KMS-11 (cell line): Measurements from ENCODE around the gene CYBC1.

Experiments used
- H2AFZ ChIP-seq: fragments of 200-600 bp; sonication (generic); 2 replicates; pipeline ENCODE4 v1.6.1; 2016; ENCODE audit warnings: antibody characterized with exemption, mixed run types, low read depth
- H3K27ac ChIP-seq: fragments of 200-600 bp; sonication (generic); 2 replicates; pipeline ENCODE4 v1.6.1; 2016; ENCODE audit warnings: mild to moderate bottlenecking, mixed run types
- H3K27me3 ChIP-seq: fragments of 200-600 bp; sonication (generic); 2 replicates; pipeline ENCODE4 v1.6.1; 2017; ENCODE audit warnings: mild to moderate bottlenecking, low read depth, mixed run types, moderate library complexity; ENCODE audit not compliant: insufficient read depth
- H3K36me3 ChIP-seq: fragments of 200-600 bp; sonication (generic); 2 replicates; pipeline ENCODE4 v1.6.1; 2017; ENCODE audit warnings: mild to moderate bottlenecking, mixed run types; ENCODE audit not compliant: insufficient read depth
- H3K4me1 ChIP-seq: fragments of 200-600 bp; sonication (generic); 2 replicates; pipeline ENCODE4 v1.6.1; 2016; ENCODE audit warnings: mild to moderate bottlenecking, low read depth, mixed run types; ENCODE audit not compliant: poor library complexity, severe bottlenecking
- H3K4me2 ChIP-seq: fragments of 200-600 bp; sonication (generic); 2 replicates; pipeline ENCODE4 v1.7.0; 2016; ENCODE audit warnings: mild to moderate bottlenecking, mixed run types
- H3K4me3 ChIP-seq: fragments of 200-600 bp; sonication (generic); IDR thresholded peaks from 2 replicates; pipeline ENCODE4 v1.6.1; 2017; ENCODE audit warnings: low read depth, low read length, mixed read lengths; ENCODE audit not compliant: insufficient read depth
- H3K79me2 ChIP-seq: fragments of 200-600 bp; sonication (generic); 2 replicates; pipeline ENCODE4 v1.6.1; 2016; ENCODE audit warnings: low read depth, mixed run types; ENCODE audit not compliant: insufficient read depth
- H3K9ac ChIP-seq: fragments of 200-600 bp; sonication (generic); 2 replicates; pipeline ENCODE4 v1.6.1; 2016; ENCODE audit warnings: mild to moderate bottlenecking, mixed run types
- H4K20me1 ChIP-seq: fragments of 200-600 bp; sonication (generic); 2 replicates; pipeline ENCODE4 v1.6.1; 2016; ENCODE audit warnings: mild to moderate bottlenecking, mixed run types; ENCODE audit not compliant: insufficient read depth
- CTCF ChIP-seq: fragments of 200-600 bp; sonication (generic); conservative IDR thresholded peaks from 2 replicates; pipeline ENCODE4 v1.6.1; 2017; ENCODE audit warnings: low read depth, mild to moderate bottlenecking, antibody characterized with exemption, low read length, moderate library complexity, mixed read lengths

CYBC1 gene

GRCh38 chr17:82437325-82437668 lies 13.3 kb downstream of the CYBC1 start:
- no peak for TF ChIP-seq CTCF
- no peaks in the 10 kb centered on the region for H3K36me3 ChIP-seq
- no peak overlapping the region for H2AFZ ChIP-seq
- no peaks in the 10 kb centered on the region for H3K79me2 ChIP-seq
- H3K4me3 ChIP-seq, result no peak overlapping the region
- H3K4me2 ChIP-seq, result no peak overlapping the region
- H4K20me1 ChIP-seq, result no peaks in the 10 kb centered on the region
- no peaks in the 10 kb centered on the region for H3K27me3 ChIP-seq
- no peak overlapping the region for H3K9ac ChIP-seq
- H3K27ac ChIP-seq, result no peak overlapping the region
- H3K4me1 ChIP-seq, result peaks cover 10% of the 10 kb centered on the region

- Histone ChIP-seq H3K79me2 (no peaks in the 10 kb centered on the region), H3K27me3 (no peaks in the 10 kb centered on the region), H3K36me3 (no peaks in the 10 kb centered on the region), H3K4me1 (peaks cover 10% of the 10 kb centered on the region), H4K20me1 (no peaks in the 10 kb centered on the region), H3K4me2 (no peak overlapping the region), H3K4me3 (no peak overlapping the region), H3K9ac (no peak overlapping the region), H2AFZ (no peak overlapping the region), H3K27ac (no peak overlapping the region)
- TF ChIP-seq CTCF, result no peak
Measured at GRCh38 chr17:82436601-82437324, 13.8 kb downstream of the CYBC1 start.

GRCh38 chr17:82435601-82436583 lies 14.7 kb downstream of the CYBC1 start:
- Histone ChIP-seq H2AFZ (no peak overlapping the region), H3K36me3 (no peaks in the 10 kb centered on the region), H3K27ac (no peak overlapping the region), H3K79me2 (no peaks in the 10 kb centered on the region), H3K27me3 (no peaks in the 10 kb centered on the region), H3K4me1 (peaks cover 10% of the 10 kb centered on the region), H4K20me1 (no peaks in the 10 kb centered on the region), H3K4me2 (no peak overlapping the region), H3K4me3 (no peak overlapping the region), H3K9ac (no peak overlapping the region)
- TF ChIP-seq CTCF, result no peak

GRCh38 chr17:82435103-82435502 lies 15.4 kb downstream of the CYBC1 start:
- no peak overlapping the region for H3K4me2 ChIP-seq
- no peak for TF ChIP-seq CTCF
- H3K27ac ChIP-seq, result no peak overlapping the region
- no peak overlapping the region for H3K9ac ChIP-seq
- no peaks in the 10 kb centered on the region for H3K79me2 ChIP-seq
- no peaks in the 10 kb centered on the region for H3K36me3 ChIP-seq
- H4K20me1 ChIP-seq, result no peaks in the 10 kb centered on the region
- no peak overlapping the region for H2AFZ ChIP-seq
- no peak overlapping the region for H3K4me3 ChIP-seq
- H3K27me3 ChIP-seq, result no peaks in the 10 kb centered on the region
- H3K4me1 ChIP-seq, result peaks cover 10% of the 10 kb centered on the region
